Central memory CD8-positive, alpha-beta T cell (primary cell): ENCODE data around the gene BPIFB3.

ENCODE experiments used
- ATAC-seq: fragments of 150-1000 bp; cut with Tn5 transposase; replicated peaks from 2 replicates; pipeline ENCODE4 v1.10.0; 2022; ENCODE audit warnings: mild to moderate bottlenecking, moderate FRiP score, moderate number of reproducible peaks; ENCODE audit not compliant: poor library complexity, severe bottlenecking; ENCODE audit errors: extremely low read depth
- DNase-seq, 2 donors: peaks; one replicate each; pipeline ENCODE4 v3.0.0; 2021; ENCODE audit warnings: low spot score in 2 of 2
- H3K27ac Mint-ChIP-seq: one replicate; pipeline ENCODE4 v1.8.0; 2022; ENCODE audit warnings: low read depth, mild to moderate bottlenecking, moderate library complexity, mixed read lengths
- H3K27me3 Mint-ChIP-seq: one replicate; pipeline ENCODE4 v1.8.0; 2022; ENCODE audit warnings: mixed read lengths
- H3K36me3 Mint-ChIP-seq: one replicate; pipeline ENCODE4 v1.8.0; 2022; ENCODE audit warnings: mild to moderate bottlenecking, moderate library complexity, mixed read lengths; ENCODE audit not compliant: insufficient read depth
- H3K4me1 Mint-ChIP-seq: one replicate; pipeline ENCODE4 v1.8.0; 2022; ENCODE audit warnings: mixed read lengths
- H3K4me3 Mint-ChIP-seq: one replicate; pipeline ENCODE4 v1.8.0; 2022; ENCODE audit warnings: mild to moderate bottlenecking, moderate library complexity, mixed read lengths
- H3K9me3 Mint-ChIP-seq: one replicate; pipeline ENCODE4 v1.8.0; 2022; ENCODE audit warnings: mixed read lengths

BPIFB3 gene

DNA sequence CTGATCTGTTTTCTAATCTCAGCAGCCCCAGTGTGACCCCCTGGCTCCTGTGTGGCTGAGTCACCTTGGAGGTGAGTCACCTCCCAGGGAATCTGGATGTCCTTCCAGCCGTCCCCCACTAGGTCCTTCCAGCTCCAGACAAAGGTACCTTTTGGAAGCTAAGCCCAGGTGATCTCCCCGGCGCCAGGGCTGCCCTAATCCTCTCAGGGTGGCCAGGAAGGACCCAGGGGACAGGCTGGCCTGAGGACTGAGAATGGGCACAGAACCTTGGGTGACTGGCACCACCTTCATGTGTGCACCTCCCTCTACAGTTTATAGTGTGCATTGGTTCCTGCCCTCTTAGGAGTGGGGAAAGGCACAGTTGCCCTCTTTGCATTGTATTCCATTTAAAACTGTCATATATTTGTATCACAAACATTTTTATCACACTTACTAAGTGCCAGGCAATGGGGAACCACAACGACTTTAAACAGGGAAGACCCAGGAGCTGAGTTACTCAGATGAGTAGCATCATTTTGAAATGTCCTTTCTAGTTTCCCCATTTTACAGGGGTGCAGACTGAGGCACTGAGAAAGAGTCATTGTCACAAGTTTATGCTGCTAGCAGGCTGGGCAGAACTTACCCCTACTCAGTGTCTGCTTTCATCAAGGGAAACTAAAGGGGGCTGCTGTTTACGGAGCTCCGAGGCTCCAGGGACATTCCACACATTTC lies 23.1 kb downstream of the BPIFB3 start:
- no peak for ATAC-seq
- no peaks in the 10 kb centered on the region for H3K9me3 Mint-ChIP-seq
- no peaks in the 10 kb centered on the region for H3K36me3 Mint-ChIP-seq
- H3K4me3 Mint-ChIP-seq = no peak overlapping the region
- H3K27ac Mint-ChIP-seq = no peak overlapping the region
- DNase-seq = no peak
- H3K27me3 Mint-ChIP-seq = no peaks in the 10 kb centered on the region
- H3K4me1 Mint-ChIP-seq = peaks cover 8% of the 10 kb centered on the region

DNA sequence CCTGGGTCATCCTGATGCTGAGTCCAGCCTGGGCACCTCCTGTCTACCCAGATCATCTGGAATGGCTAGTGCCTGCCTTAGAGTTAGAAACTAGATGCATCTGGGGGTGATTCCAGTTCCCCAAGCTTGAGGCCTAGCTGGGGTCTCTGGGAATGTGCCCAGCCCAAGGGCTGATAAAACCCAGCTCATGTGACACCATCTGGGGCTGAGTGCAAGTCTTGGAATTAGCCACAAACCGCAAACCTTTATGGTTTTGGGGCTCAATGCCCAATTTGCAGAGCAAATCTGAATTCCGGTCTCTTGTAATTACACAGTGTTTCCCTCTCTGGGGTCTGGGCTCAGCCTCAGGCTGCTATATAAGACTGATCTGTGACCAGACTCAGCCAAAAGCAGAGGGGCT lies 25.6 kb downstream of the BPIFB3 start, which contains the start of gene BPIFB4:
Gene BPIFB4 (plus strand): TSS at position 385 of the 400 bp plus-strand sequence. CDS start 1,884 bp downstream, outside the sequence.
- H3K36me3 Mint-ChIP-seq = no peaks in the 10 kb centered on the region
- no peak for DNase-seq
- H3K4me3 Mint-ChIP-seq = no peak within 1 kb of the TSS
- no peak for ATAC-seq
- no peak within 1 kb of the TSS for H3K27ac Mint-ChIP-seq
- no peaks in the 10 kb centered on the region for H3K27me3 Mint-ChIP-seq
- peaks cover 8% of the 10 kb centered on the region for H3K4me1 Mint-ChIP-seq
- H3K9me3 Mint-ChIP-seq = no peaks in the 10 kb centered on the region

DNA sequence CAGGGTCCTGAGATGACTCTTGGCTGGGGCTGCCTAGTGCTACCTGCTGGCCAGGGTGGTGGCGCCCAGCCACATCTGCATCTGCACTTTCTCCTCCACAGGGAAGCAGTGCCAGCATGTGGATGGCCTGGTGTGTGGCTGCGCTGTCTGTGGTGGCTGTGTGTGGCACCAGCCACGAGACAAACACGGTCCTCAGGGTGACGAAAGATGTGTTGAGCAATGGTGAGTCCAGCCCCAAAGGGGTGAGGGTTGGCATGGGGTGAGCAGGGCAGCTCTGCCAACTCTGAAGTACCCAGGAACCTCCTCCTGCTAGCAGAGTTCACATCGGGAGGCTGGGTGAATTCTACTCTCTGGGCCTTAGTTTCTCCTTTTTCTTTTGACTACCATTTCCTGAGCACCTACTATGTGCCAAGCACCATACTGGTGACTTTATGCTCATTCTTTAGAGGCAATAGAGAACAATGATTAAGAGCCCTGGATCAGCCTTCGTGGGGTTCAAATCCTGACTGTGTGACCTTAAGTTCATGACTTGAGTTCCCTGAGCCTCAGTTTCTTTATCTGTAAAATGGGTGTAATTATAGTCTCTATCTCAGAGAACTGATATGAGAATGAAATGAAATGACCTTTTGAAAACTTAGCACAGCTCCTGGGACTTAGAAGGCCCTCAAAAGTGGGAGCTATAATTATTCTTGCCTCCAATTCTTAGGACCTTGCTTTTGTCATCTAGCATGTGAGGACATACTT lies 27.9 kb downstream of the BPIFB3 start:
- H3K9me3 Mint-ChIP-seq = no peaks in the 10 kb centered on the region
- H3K27ac Mint-ChIP-seq = no peak overlapping the region
- H3K27me3 Mint-ChIP-seq = no peaks in the 10 kb centered on the region
- no peaks in the 10 kb centered on the region for H3K36me3 Mint-ChIP-seq
- H3K4me3 Mint-ChIP-seq = no peak overlapping the region
- ATAC-seq (no peak), DNase-seq (no peak)
- no peaks in the 10 kb centered on the region for H3K4me1 Mint-ChIP-seq

DNA sequence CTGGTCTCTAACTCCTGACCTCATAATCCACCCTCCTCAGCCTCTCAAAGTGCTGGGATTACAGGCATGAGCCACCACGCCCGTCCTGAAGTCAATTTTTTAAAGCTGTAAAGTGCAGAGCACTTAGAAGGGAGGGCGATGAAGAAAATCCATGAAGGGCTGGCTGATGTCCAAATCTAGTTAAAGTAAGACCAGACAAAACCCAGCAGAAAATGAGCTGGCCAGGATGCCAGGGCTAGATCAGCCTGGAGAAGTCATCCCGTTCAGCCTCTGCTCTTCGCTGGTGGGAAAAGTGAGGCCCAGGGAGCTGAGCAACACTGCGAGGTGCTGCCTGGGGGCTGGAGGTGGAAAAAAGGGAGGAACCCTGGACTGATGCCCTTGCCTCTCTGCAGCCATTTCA lies 28.8 kb downstream of the BPIFB3 start:
- no peak overlapping the region for H3K27ac Mint-ChIP-seq
- H3K27me3 Mint-ChIP-seq = no peaks in the 10 kb centered on the region
- H3K36me3 Mint-ChIP-seq = no peaks in the 10 kb centered on the region
- ATAC-seq = no peak
- DNase-seq = no peak
- H3K9me3 Mint-ChIP-seq = no peaks in the 10 kb centered on the region
- H3K4me3 Mint-ChIP-seq = no peak overlapping the region
- no peaks in the 10 kb centered on the region for H3K4me1 Mint-ChIP-seq

DNA sequence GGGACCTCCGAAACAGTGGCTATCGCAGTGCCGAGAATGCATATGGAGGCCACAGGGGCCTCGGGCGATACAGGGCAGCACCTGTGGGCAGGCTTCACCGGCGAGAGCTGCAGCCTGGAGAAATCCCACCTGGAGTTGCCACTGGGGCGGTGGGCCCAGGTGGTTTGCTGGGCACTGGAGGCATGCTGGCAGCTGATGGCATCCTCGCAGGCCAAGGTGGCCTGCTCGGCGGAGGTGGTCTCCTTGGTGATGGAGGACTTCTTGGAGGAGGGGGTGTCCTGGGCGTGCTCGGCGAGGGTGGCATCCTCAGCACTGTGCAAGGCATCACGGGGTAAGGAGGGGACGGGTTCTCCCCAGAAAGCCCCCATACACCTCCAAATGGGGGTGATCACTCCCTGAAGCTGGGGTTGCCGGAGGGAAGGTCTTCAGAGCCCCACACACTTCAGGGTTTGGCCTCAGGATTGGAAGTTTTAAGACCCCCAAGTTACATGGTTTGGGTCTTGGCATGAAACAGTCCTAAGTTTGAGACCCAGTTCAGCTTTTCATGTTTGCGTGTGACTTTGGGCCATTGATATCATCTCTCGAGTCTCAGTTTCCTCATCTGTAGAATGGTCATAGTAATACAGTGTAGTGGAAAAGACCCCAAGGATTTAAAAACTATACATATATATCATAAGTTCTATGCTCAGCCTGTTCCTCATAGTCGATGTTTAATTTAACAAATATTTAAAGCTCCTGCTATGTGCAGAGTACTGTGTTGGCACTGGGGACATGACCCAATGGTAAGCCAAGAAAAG lies 30.0 kb downstream of the BPIFB3 start:
- Mint-ChIP-seq H3K9me3 (no peaks in the 10 kb centered on the region), H3K36me3 (no peaks in the 10 kb centered on the region), H3K4me1 (no peaks in the 10 kb centered on the region), H3K4me3 (no peak overlapping the region), H3K27ac (no peak overlapping the region), H3K27me3 (no peaks in the 10 kb centered on the region)
- DNase-seq = no peak
- no peak for ATAC-seq

DNA sequence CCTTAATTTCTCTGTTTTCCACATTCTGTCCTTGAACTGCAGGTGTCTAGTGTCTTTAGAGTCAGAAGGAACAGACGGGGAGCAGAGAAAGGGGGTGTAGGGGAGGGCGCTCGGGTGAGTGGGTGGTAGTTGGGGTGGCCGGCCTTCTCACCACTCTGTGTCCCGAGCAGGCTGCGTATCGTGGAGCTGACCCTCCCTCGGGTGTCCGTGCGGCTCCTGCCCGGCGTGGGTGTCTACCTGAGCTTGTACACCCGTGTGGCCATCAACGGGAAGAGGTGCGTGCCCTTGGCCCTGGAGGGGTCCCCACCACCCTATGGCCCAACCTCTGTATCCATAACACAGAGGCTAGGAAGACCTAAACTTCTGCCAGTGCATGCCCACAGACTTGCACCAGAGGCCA lies 31.0 kb downstream of the BPIFB3 start:
- DNase-seq (no peak), ATAC-seq (no peak)
- Mint-ChIP-seq H3K4me3 (no peak overlapping the region), H3K27ac (no peak overlapping the region), H3K27me3 (no peaks in the 10 kb centered on the region), H3K36me3 (no peaks in the 10 kb centered on the region), H3K9me3 (no peaks in the 10 kb centered on the region), H3K4me1 (no peaks in the 10 kb centered on the region)

DNA sequence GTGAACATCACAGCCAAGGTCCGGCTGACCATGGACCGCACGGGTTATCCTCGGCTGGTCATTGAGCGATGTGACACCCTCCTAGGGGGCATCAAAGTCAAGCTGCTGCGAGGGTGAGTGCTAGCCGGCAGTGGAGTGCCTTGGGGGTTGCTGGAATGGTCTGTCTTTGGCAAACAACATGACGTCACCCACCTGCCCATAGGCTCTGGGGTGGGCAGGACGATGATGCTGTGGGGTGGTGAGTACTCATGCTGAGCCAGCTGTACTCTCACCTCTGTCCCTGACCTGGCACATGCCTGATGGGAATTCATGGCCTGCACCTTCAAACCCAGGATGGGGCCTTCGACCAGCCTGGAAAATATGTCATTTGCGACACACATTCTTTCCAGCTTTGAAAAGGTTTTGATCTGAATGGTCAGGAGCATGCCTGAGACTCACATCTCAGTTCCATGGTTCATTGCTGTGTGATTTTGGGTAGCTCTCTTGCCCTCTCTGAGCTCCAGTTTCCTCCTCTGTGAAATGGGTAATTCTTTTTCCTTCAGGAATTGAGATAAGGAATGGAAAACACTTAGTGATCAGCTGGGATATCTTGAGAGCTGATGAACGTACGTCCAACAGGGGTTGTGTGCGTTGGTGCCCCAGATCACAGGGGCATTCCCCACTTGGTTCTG lies 32.5 kb downstream of the BPIFB3 start:
- Mint-ChIP-seq H3K4me1 (no peaks in the 10 kb centered on the region), H3K4me3 (no peak overlapping the region), H3K27me3 (no peaks in the 10 kb centered on the region), H3K9me3 (no peaks in the 10 kb centered on the region), H3K27ac (no peak overlapping the region), H3K36me3 (no peaks in the 10 kb centered on the region)
- ATAC-seq (no peak), DNase-seq (no peak)

DNA sequence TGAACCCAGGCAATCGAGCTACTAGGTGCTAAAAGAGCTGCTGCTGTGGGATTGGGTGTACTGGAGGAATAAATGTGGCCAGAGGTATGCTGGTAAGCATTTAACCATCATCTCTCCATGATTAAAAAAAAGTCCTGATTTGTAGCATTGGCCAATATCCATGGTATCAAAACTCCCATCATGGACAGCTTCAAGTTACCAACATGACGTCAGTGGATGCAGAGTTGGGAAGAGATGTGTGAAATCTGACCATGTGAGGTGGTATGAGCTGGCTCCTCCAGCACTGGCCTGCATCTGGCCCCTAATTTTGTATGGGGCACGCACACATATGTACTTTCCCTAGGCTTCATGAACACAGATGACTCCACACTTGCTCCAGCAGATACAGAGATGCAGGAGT lies 37.4 kb downstream of the BPIFB3 start:
- Mint-ChIP-seq H3K36me3 (no peaks in the 10 kb centered on the region), H3K4me3 (no peak overlapping the region), H3K4me1 (no peaks in the 10 kb centered on the region), H3K27ac (no peak overlapping the region), H3K9me3 (no peaks in the 10 kb centered on the region), H3K27me3 (no peaks in the 10 kb centered on the region)
- no peak for ATAC-seq
- DNase-seq = no peak

DNA sequence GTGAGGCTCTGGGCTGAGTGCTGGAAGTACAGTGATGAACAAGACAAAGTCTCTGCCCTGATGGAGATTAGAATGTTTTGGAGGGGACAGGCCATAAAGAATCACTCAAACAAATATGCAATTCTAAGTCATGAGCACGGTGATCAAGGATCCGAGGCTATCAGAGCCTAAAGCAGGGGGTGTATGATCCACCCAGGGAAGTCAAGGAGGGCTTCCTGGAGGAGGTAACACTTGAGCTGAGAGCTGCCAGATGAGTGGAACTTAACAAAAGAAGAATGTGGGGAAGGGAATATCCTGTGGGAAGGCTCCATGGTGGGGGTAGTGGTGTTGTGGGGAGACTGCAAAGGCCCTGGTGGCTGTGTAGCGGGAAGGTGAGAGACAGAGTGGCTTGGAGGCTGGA lies 38.0 kb downstream of the BPIFB3 start:
- DNase-seq = no peak
- H3K4me3 Mint-ChIP-seq = no peak overlapping the region
- H3K9me3 Mint-ChIP-seq = no peaks in the 10 kb centered on the region
- no peak overlapping the region for H3K27ac Mint-ChIP-seq
- ATAC-seq = no peak
- H3K27me3 Mint-ChIP-seq = no peaks in the 10 kb centered on the region
- H3K4me1 Mint-ChIP-seq = no peaks in the 10 kb centered on the region
- H3K36me3 Mint-ChIP-seq = no peaks in the 10 kb centered on the region

DNA sequence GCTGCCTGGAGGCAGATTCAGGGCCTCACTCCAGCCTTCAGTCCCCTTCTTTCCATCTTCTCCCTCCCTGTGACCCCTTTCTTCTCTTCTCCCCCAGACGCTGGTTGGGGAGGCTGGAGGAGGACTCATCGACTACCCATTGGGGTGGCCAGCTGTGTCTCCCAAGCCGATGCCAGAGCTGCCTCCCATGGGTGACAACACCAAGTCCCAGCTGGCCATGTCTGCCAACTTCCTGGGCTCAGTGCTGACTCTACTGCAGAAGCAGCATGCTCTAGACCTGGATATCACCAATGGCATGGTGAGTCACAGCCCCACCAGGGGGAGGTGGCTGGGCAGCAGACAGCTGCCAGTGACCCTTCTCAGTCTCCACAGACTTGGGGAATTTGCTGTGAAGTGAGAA lies 38.7 kb downstream of the BPIFB3 start:
- no peak overlapping the region for H3K27ac Mint-ChIP-seq
- H3K27me3 Mint-ChIP-seq = no peaks in the 10 kb centered on the region
- no peak overlapping the region for H3K4me3 Mint-ChIP-seq
- no peak for DNase-seq
- no peak for ATAC-seq
- no peaks in the 10 kb centered on the region for H3K36me3 Mint-ChIP-seq
- no peaks in the 10 kb centered on the region for H3K9me3 Mint-ChIP-seq
- H3K4me1 Mint-ChIP-seq = no peaks in the 10 kb centered on the region

DNA sequence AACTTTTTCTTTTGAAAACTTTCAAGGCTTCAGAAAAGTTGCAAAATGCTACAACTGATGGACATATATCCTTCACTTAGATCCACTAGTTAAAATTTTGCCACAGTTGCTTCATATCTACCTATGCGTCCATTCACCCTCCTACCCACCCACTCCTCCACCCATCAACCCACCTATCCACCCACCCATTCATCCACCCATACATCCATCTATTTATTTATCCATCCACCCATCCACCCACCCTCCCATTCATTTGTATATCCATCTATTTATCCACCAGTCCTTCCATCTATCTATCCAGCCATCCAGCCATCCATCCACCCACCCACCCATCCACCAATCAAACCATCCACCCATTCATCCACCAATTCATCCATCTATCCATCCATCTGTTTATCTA lies 39.4 kb downstream of the BPIFB3 start:
- Mint-ChIP-seq H3K4me1 (no peaks in the 10 kb centered on the region), H3K27ac (no peak overlapping the region), H3K9me3 (no peaks in the 10 kb centered on the region), H3K36me3 (no peaks in the 10 kb centered on the region), H3K4me3 (no peak overlapping the region), H3K27me3 (no peaks in the 10 kb centered on the region)
- DNase-seq = no peak
- no peak for ATAC-seq

DNA sequence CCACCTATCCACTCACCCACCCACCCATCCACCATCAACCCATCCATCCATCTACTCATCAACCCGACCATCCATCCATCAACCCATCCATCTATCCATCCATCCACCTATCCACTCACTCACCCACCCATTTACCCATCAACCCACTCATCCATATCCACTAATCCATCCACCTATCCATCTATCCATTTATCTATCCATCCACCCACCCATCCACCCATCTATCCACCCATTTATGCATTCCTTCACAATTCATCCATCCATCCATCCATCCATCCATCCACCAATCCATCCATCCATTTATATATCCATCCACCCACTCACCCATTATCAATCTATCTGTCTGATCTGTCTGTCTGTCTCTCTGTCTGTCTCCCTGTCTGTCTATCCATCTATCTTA lies 39.9 kb downstream of the BPIFB3 start:
- Mint-ChIP-seq H3K4me3 (no peak overlapping the region), H3K36me3 (no peaks in the 10 kb centered on the region), H3K9me3 (no peaks in the 10 kb centered on the region), H3K27ac (no peak overlapping the region), H3K4me1 (no peaks in the 10 kb centered on the region), H3K27me3 (no peaks in the 10 kb centered on the region)
- ATAC-seq (no peak), DNase-seq (no peak)
